ENCODE results near the gene ZNF592. TPM values are rescaled to one million over a fixed set of nuclear protein-coding genes. Genes with fewer than 3 reads are reported as not detected.
A peak's percentile ranks its signal among the peaks of the same experiment; 100 is the strongest.

ZNF592 gene
- total RNA-seq, 1 experiment from 2014 or later, result 34.6 TPM

DNA sequence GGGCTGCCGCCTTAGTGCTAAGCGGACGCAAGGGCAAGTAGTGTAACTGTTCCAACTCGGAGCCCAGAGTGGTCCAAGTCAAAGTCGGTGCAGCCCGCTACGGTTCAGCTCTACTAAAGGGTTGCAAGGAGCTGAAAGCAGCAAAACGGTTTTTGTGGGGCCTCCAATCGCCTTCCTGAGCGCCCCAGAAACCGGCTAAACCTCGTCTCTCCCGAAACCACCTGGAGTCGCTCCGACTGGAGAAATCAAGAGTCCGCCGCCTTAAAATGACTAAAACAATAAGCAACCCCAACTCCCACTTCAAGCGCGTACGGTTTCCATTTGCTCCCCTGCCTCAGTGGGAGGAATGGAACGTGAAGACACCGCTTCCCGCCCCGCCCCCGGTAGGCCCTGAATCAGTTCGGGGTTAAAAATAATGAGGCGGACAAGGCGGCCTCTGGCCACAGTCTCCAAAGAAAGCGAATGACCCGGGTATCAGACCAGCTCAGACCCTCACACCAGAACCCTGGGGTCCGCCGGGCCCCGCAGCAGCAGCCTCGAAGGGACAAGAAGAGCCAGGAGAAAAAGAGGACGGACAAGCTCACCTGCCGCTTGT, 32.9 kb upstream of the ZNF592 start:
- H3K4me1 Mint-ChIP-seq, result peaks cover 16% of the 10 kb centered on the region in 2 experiments
- Histone ChIP-seq H2AFZ (ENCODE audit: low read length) (no peak overlapping the region), H3K56ac (ENCODE audit: insufficient read length, low read depth, low read length) (no peak overlapping the region), H3K18ac (ENCODE audit: insufficient read length, low read depth, low read length) (peak overlapping the region; percentile 3), H3K4ac (ENCODE audit: low read depth, low read length) (no peak overlapping the region), H4K8ac (replicated peaks; ENCODE audit: insufficient read length, low read depth, low read length) (no peak overlapping the region), H4K91ac (ENCODE audit: insufficient read length, low read depth, low read length) (no peak overlapping the region), H2BK12ac (ENCODE audit: insufficient read length, low read depth, low read length) (no peak overlapping the region), H3K27me3 (ENCODE audit: insufficient read depth, low read length) (no peaks in the 10 kb centered on the region), H3K27ac (ENCODE audit: insufficient read length, low read depth, low read length) (peak overlapping the region; percentile 2), H3K79me1 (ENCODE audit: insufficient read depth, low read depth, low read length, poor library complexity, severe bottlenecking) (peaks cover 10% of the 10 kb centered on the region), H4K20me1 (ENCODE audit: control insufficient read depth, insufficient read depth, insufficient read length) (no peaks in the 10 kb centered on the region), H3K23me2 (ENCODE audit: insufficient read length, low read depth, low read length, poor library complexity, severe bottlenecking) (peaks cover 4% of the 10 kb centered on the region), H3K9ac (ENCODE audit: extremely low read depth, insufficient read length, low read length) (peak overlapping the region; percentile 93), H3K23ac (ENCODE audit: insufficient read length, low read depth, low read length) (no peak overlapping the region), H2BK120ac (ENCODE audit: low read depth, low read length, poor library complexity, severe bottlenecking) (no peak overlapping the region), H3T11ph (ENCODE audit: low read length) (no peak overlapping the region), H3K4me1 (ENCODE audit: insufficient read depth, low read length) (no peaks in the 10 kb centered on the region), H3K4me2 (ENCODE audit: insufficient read depth, insufficient read length, low read length) (peak overlapping the region; percentile 93), H2BK20ac (ENCODE audit: low read depth, low read length, poor library complexity, severe bottlenecking) (no peak overlapping the region), H4K5ac (ENCODE audit: insufficient read length, low read depth, low read length) (no peak overlapping the region), H3K79me2 (ENCODE audit: insufficient read depth, low read length) (peaks cover 24% of the 10 kb centered on the region; the same call in 1 of the 2 replicates), H2BK15ac (ENCODE audit: low read depth, low read length) (no peak overlapping the region), H3K14ac (ENCODE audit: insufficient read depth, low read length) (peak overlapping the region; percentile 30), H3K9me3 (ENCODE audit: control insufficient read depth, low read depth, low read length) (no peaks in the 10 kb centered on the region), H2AK5ac (ENCODE audit: insufficient read length, low read length) (no peak overlapping the region), H2BK5ac (ENCODE audit: insufficient read length, low read length) (no peak overlapping the region)
- H3K4me3 Mint-ChIP-seq, result peak overlapping the region; percentile 91 to 99
- no peaks in the 10 kb centered on the region for H3K27me3 Mint-ChIP-seq (ENCODE audit: low read depth)
- peaks cover 0 to 3% of the 10 kb centered on the region in 2 experiments; a peak in 1 of 5 replicates for H3K9me3 Mint-ChIP-seq
- WGBS (ENCODE audit: extremely low coverage, insufficient read length, low lambda C conversion rate), result no CpG with 5 or more reads among the region's 36 CpGs
- H3K27ac Mint-ChIP-seq, result peak overlapping the region; percentile 98 to 99 (median 99)
- TF ChIP-seq, protein P1, sequence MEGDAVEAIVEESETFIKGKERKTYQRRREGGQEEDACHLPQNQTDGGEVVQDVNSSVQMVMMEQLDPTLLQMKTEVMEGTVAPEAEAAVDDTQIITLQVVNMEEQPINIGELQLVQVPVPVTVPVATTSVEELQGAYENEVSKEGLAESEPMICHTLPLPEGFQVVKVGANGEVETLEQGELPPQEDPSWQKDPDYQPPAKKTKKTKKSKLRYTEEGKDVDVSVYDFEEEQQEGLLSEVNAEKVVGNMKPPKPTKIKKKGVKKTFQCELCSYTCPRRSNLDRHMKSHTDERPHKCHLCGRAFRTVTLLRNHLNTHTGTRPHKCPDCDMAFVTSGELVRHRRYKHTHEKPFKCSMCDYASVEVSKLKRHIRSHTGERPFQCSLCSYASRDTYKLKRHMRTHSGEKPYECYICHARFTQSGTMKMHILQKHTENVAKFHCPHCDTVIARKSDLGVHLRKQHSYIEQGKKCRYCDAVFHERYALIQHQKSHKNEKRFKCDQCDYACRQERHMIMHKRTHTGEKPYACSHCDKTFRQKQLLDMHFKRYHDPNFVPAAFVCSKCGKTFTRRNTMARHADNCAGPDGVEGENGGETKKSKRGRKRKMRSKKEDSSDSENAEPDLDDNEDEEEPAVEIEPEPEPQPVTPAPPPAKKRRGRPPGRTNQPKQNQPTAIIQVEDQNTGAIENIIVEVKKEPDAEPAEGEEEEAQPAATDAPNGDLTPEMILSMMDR (conservative IDR thresholded peaks at IDR 0.05), result no peak
- H3K36me3 Mint-ChIP-seq (ENCODE audit: insufficient read depth in 1 of 3, low read depth in 3 of 3), result peaks cover 9 to 26% (median 10%) of the 10 kb centered on the region in 3 experiments
- DNase-seq, result no peak

Data from H9 (cell line).